Spleen (tissue), 11 donors: Measurements from ENCODE around the gene TDP2. TPM values are rescaled to one million over a fixed set of nuclear protein-coding genes. Genes with fewer than 3 reads are reported as not detected.

ENCODE experiments used
- DNase-seq: peaks from one replicate; pipeline ENCODE4 v3.0.0-alpha.2; 2020
- H3K27ac ChIP-seq, 8 donors: fragments of 200-600 bp; sonication (generic) in 7 of 8; 1 replicate in 4 of 8; 2 replicates in 4 of 8; pipeline versions ENCODE4 v1.5.0 to v1.8.0; 2016 to 2021; ENCODE audit warnings: inconsistent platforms in 4 of 8, mild to moderate bottlenecking in 4 of 8, moderate library complexity in 1 of 8
- H3K27me3 ChIP-seq, 7 donors: fragments of 200-600 bp; sonication (generic) in 6 of 7; replicated peaks in 1 of 7; 1 replicate in 4 of 7; 2 replicates in 3 of 7; pipeline versions ENCODE4 v1.5.0 to v1.8.0; 2016 to 2021; ENCODE audit warnings: inconsistent platforms in 3 of 7, mild to moderate bottlenecking in 1 of 7
- H3K36me3 ChIP-seq, 6 donors: fragments of 200-600 bp; sonication (generic) in 5 of 6; 1 replicate in 4 of 6; 2 replicates in 2 of 6; pipeline versions ENCODE4 v1.5.0 to v1.8.0; 2016 to 2021; ENCODE audit warnings: inconsistent platforms in 2 of 6
- H3K4me1 ChIP-seq, 6 donors: fragments of 200-600 bp; sonication (generic) in 5 of 6; 1 replicate in 3 of 6; 2 replicates in 3 of 6; pipeline versions ENCODE4 v1.5.0 to v1.8.0; 2016 to 2021; ENCODE audit warnings: inconsistent platforms in 3 of 6
- H3K4me3 ChIP-seq, 8 donors: fragments of 200-600 bp; sonication (generic) in 7 of 8; 1 replicate in 4 of 8; 2 replicates in 4 of 8; pipeline versions ENCODE4 v1.5.0 to v1.8.0; 2016 to 2021; ENCODE audit warnings: inconsistent platforms in 4 of 8, mild to moderate bottlenecking in 4 of 8, moderate library complexity in 2 of 8
- H3K9me3 ChIP-seq, 8 donors: fragments of 200-600 bp; sonication (generic) in 7 of 8; 1 replicate in 4 of 8; 2 replicates in 4 of 8; pipeline versions ENCODE4 v1.5.0 to v1.8.0; 2016 to 2021; ENCODE audit warnings: inconsistent platforms in 4 of 8
- POLR2A ChIP-seq, 3 donors: fragments of 450-650 bp; IDR thresholded peaks; one replicate each; pipeline ENCODE4 v1.5.1; 2017; ENCODE audit warnings: antibody characterized with exemption in 3 of 3, mild to moderate bottlenecking in 1 of 3
- POLR2AphosphoS5 ChIP-seq, 3 donors: sonication (generic); formaldehyde crosslinking; IDR thresholded peaks; one replicate each; pipeline ENCODE4 v1.5.1; 2017; ENCODE audit warnings: antibody characterized with exemption in 3 of 3
- WGBS, 5 donors: extraction: QIAGEN DNeasy Blood & Tissue Kit in 3 of 5; methylation state at CpG; one replicate each; pipeline versions ENCODE4 v1.1.5 to v1.1.7; 2013 to 2018; 5-methylcytosine and 5-hydroxymethylcytosine counted together
- intact Hi-C: fragments of 100-400 bp; cut with DNase I; formaldehyde crosslinking; loops from one replicate; pipeline ENCODE4 v1.15.0; 2023; ENCODE audit warnings: low total_unique reads
- polyA plus RNA-seq, 3 donors: library from polyadenylated mRNA; stranded (reverse); fragments of 200-250 nt; gene quantifications; one replicate each; pipeline ENCODE4 v1.2.1, GENCODE V29; 2013
- total RNA-seq, 7 donors: library from RNA; depleted of rRNA in 3 of 7; stranded (reverse); fragments of >200 nt in 3 of 7; fragmentation: NEBNext Ultra II Directional in 4 of 7; extraction: Animal tissue kit (Norgen Biotek cat#: 25700) in 4 of 7; gene quantifications; one replicate each; pipeline versions ENCODE4 v1.1.0 to v1.2.1, GENCODE V29; 2016 to 2021
- TF ChIP-seq, protein P1 (sequence below), 11 experiments: fragments of 200-600 bp in 7 of 11; fragments of 450-650 bp in 4 of 11; sonication (generic) in 4 of 11; IDR thresholded peaks in 8 of 11; conservative IDR thresholded peaks in 3 of 11; 1 replicate in 7 of 11; 2 replicates in 4 of 11; pipeline versions ENCODE4 v1.4.0 to v1.8.0; 2016 to 2021; ENCODE audit warnings: antibody characterized with exemption in 11 of 11, inconsistent platforms in 4 of 11, mild to moderate bottlenecking in 1 of 11
- donor health status: healthy with polysubstance abuse.
- donor health status: DM: no; HTN: no; CAD: no; lungs with moderate emphysema.
- donor health status: DM: no; HTN: no; CAD: no.
- donor health status: Bipolar disorder and iron deficiency.
- donor health status: healthy.
- donor health status: DM: no; HTN: no; CAD: no.
- donor health status: DM: yes; HTN: yes; CAD: no.

The TDP2 gene
- total and polyA plus RNA-seq, 10 donors = 36.0 to 61.7 (median 44.9) TPM

DNA sequence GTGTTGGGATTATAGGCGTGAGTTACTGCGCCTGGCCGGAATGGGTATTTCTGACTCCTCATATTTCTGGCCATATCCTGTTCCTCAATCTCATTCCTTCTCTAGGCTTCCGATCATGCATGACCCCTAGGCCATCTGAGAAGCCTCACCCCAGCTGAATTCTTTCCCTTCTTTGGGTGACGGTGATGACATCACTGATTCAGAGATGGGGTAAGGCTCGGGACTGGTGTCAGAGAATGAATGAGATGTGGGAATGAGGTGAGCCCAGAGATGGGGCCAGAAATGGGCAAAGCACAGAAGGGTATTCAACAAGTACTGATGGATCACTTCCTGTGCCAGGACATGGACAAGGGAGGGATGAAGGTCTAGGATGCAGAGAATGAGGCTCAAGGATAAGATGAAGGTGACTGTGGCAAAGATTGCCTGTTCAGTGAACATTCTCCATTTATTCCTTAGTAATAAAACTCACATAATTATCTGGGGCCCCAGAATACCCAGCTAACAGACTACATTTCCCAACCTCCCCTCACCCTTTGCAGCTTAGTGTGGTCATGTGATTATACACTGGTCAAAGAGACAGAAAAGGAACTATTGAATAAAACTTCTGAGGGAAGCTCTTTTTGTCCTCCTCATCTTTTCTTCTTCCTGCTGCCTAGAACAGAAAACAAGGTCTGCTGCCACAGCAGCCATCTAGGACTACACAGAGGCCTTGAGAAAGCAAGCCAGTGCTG lies 60.3 kb downstream of the TDP2 start:
- TF ChIP-seq, protein P1, sequence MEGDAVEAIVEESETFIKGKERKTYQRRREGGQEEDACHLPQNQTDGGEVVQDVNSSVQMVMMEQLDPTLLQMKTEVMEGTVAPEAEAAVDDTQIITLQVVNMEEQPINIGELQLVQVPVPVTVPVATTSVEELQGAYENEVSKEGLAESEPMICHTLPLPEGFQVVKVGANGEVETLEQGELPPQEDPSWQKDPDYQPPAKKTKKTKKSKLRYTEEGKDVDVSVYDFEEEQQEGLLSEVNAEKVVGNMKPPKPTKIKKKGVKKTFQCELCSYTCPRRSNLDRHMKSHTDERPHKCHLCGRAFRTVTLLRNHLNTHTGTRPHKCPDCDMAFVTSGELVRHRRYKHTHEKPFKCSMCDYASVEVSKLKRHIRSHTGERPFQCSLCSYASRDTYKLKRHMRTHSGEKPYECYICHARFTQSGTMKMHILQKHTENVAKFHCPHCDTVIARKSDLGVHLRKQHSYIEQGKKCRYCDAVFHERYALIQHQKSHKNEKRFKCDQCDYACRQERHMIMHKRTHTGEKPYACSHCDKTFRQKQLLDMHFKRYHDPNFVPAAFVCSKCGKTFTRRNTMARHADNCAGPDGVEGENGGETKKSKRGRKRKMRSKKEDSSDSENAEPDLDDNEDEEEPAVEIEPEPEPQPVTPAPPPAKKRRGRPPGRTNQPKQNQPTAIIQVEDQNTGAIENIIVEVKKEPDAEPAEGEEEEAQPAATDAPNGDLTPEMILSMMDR (IDR thresholded peaks at IDR 0.05 in 8 of 11, conservative IDR thresholded peaks at IDR 0.05 in 3 of 11) = no peak
- TF ChIP-seq POLR2A (IDR thresholded peaks at IDR 0.05) (no peak), POLR2AphosphoS5 (IDR thresholded peaks at IDR 0.05) (no peak)
- 91 to 95% (median 91%) methylated on average over 6 of the region's 6 CpGs for WGBS, 5 donors
- no peaks in the 10 kb centered on the region for H3K36me3 ChIP-seq
- DNase-seq = no peak
- intact Hi-C loops = no loop called here
- no peaks in the 10 kb centered on the region for H3K27me3 ChIP-seq
- H3K4me3 ChIP-seq = no peak overlapping the region
- H3K9me3 ChIP-seq = no peaks in the 10 kb centered on the region
- no peaks in the 10 kb centered on the region for H3K4me1 ChIP-seq
- H3K27ac ChIP-seq = no peak overlapping the region

DNA sequence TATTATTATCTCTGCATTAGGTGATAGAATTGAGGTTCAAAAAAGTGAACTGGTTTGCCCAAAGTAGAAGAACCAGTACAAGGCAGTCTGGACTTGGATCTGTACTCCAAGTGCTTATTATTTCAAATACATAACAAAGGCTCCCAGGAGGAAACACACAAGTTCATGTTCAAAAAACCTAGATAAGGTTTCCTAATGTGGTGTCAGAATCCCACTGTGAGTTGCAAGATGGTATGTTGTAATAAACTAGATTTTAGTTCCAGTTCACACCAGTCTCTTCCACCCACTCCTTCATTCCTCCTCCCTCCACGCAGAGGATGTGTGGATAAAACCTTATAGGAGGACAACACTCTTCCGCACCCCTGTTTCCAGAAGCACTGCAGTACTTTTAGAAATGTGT lies 63.5 kb downstream of the TDP2 start:
- DNase-seq = no peak
- no peaks in the 10 kb centered on the region for H3K9me3 ChIP-seq
- no peaks in the 10 kb centered on the region for H3K27me3 ChIP-seq
- TF ChIP-seq, protein P1 (IDR thresholded peaks at IDR 0.05 in 8 of 11, conservative IDR thresholded peaks at IDR 0.05 in 3 of 11) = no peak
- TF ChIP-seq POLR2A (IDR thresholded peaks at IDR 0.05) = no peak
- TF ChIP-seq POLR2AphosphoS5 (IDR thresholded peaks at IDR 0.05) = no peak
- no peak overlapping the region for H3K27ac ChIP-seq
- intact Hi-C loops = no loop called here
- H3K4me3 ChIP-seq = no peak overlapping the region
- no peaks in the 10 kb centered on the region for H3K4me1 ChIP-seq
- 72 to 94% (median 86%) methylated on average over 2 of the region's 2 CpGs for WGBS, 5 donors
- H3K36me3 ChIP-seq = no peaks in the 10 kb centered on the region

DNA sequence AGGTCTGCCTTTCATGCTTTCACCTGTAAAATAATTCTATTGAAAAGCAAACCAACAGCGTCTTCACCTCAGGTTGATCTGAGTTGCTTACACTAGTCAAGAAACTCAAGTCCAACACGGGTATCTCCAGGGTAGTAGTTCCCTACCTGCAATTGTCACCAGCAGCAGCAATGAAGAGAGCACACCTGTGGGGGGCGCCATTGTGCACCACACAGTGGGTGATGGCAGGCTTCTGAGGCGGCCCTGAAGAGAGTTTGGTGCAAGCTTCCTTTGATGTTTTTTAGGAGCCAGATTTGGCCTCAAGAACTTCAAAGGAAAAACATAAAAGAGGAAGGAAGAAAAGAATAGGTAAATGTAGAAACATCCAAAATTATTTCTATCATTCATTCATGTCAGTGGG lies 65.8 kb downstream of the TDP2 start:
- Histone ChIP-seq H3K9me3 (no peaks in the 10 kb centered on the region), H3K4me1 (no peaks in the 10 kb centered on the region), H3K36me3 (no peaks in the 10 kb centered on the region), H3K27me3 (no peaks in the 10 kb centered on the region), H3K4me3 (no peak overlapping the region), H3K27ac (no peak overlapping the region)
- intact Hi-C loops = no loop called here
- no peak for DNase-seq
- 55 to 63% (median 60%) methylated on average over 4 of the region's 4 CpGs for WGBS, 5 donors
- TF ChIP-seq POLR2AphosphoS5 (IDR thresholded peaks at IDR 0.05) (no peak), POLR2A (IDR thresholded peaks at IDR 0.05) (no peak)
- TF ChIP-seq, protein P1 (IDR thresholded peaks at IDR 0.05 in 8 of 11, conservative IDR thresholded peaks at IDR 0.05 in 3 of 11) = no peak

Other genes with a start within 250 kb of the TDP2 start
- 1 to 10 TPM; 1.7 to 4.3 (median 2.5) TPM for gene GPLD1, start 177.3 kb downstream of the TDP2 start, total RNA-seq
- under 1 TPM; 0.15 to 0.41 (median 0.32) TPM for gene GPLD1, start 177.3 kb downstream of the TDP2 start, polyA plus RNA-seq
- gene ALDH5A1, start 171.9 kb downstream of the TDP2 start, total RNA-seq = 10 to 100 TPM in 5 of 7 donors, 1 to 10 TPM in 2; 7.7 to 16.6 (median 11.5) TPM
- 1 to 10 TPM; 5.7 to 7.6 (median 6.7) TPM for gene ALDH5A1, start 171.9 kb downstream of the TDP2 start, polyA plus RNA-seq
- under 1 TPM; 0.16 to 0.66 (median 0.34) TPM for gene KIAA0319, start 20.7 kb downstream of the TDP2 start, total RNA-seq
- gene KIAA0319, start 20.7 kb downstream of the TDP2 start, polyA plus RNA-seq = under 1 TPM; 0.02 to 0.10 (median 0.07) TPM
- 10 to 100 TPM in 4 of 7 donors, 1 to 10 TPM in 3; 3.5 to 14.2 (median 11.4) TPM for gene ACOT13, start 178 bp upstream of the TDP2 start, total RNA-seq
- gene ACOT13, start 178 bp upstream of the TDP2 start, polyA plus RNA-seq = 10 to 100 TPM; 12.2 to 18.6 (median 14.2) TPM
- 100 to 1,000 TPM; 129 to 193 (median 146) TPM for gene C6orf62, start 52.3 kb upstream of the TDP2 start, total RNA-seq
- gene C6orf62, start 52.3 kb upstream of the TDP2 start, polyA plus RNA-seq = 10 to 100 TPM; 75.5 to 87.3 (median 78.6) TPM
- 10 to 100 TPM; 11.1 to 32.3 (median 16.7) TPM for gene GMNN, start 108.0 kb upstream of the TDP2 start, total RNA-seq
- 10 to 100 TPM; 12.4 to 17.3 (median 13.9) TPM for gene GMNN, start 108.0 kb upstream of the TDP2 start, polyA plus RNA-seq
- gene ARMH2, start 132.0 kb upstream of the TDP2 start, total RNA-seq = 1 to 10 TPM in 3 of 7 donors, under 1 TPM in 1, not detected in 3; 0.57 to 3.0 (median 1.5) TPM
- 1 to 10 TPM in 1 of 3 donors, under 1 TPM in 1, not detected in 1; 0.35 to 1.0 TPM for gene ARMH2, start 132.0 kb upstream of the TDP2 start, polyA plus RNA-seq